ENCODE results near the gene EFCAB7.
"Not testable (repeated sequence)": the region's sequence is repeated elsewhere in the genome, so short reads cannot be mapped to it uniquely, and the experiment has no call there.

Gene EFCAB7

DNA sequence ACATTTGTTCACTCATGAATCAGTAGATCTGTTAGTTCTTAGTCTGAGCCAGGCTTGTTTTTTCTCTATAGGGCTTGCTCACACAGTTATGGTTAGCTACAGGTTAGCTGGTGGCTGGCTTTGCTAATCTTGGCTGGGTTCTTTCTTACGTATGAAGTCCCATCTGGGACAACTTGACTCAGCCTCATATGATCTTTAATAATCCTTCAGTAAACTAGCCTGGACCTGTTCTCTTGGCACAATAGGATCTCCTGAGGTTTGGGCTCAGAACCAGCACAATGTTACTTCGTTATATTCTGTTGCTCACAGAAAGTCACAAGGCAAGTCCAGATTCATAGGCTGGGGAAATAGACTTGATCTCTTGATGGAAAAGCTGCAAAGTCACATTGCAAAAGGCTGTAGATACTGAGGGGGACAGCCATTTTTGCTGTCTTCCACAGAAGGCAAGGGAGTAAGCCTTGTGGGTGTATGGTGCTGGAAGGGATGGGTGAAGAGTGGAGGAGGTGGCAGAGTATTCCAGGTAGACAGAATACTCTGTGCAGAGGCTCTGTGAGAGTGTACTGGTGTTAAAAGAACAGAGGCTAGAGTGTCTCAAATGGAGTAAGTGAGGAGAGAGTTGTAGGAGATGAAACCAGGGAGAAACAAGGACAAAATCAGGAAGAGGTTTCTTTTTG is 24.4 kb downstream of the EFCAB7 start:
- no peak for FAIRE-seq

DNA sequence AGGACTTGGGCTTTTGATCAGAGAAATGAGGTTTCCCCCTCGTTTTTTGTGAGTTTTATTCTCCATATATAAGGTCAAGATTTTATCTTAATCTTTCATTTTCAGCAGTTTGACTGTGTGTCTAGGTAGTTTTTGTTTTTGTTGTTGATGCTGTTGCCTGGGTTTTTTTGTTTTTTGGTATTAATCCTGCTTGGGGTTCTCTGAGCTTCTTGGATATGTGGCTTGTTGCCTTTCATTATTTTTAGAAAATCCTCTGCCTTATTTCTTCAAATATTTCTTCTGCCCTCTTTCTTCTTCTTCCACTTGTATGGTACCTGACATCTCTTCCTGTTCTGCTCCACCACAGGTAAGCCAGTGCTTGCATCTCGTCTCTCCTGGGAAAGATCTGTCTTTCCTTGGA is 25.0 kb downstream of the EFCAB7 start:
- no peak for FAIRE-seq
- DNase-seq (ENCODE audit: extremely low spot score, insufficient read length, low read depth): no peak

More for the DNA sequence above, 24.4 kb downstream of the EFCAB7 start:
- DNase-seq (ENCODE audit: extremely low spot score, insufficient read length, low read depth): no peak

DNA sequence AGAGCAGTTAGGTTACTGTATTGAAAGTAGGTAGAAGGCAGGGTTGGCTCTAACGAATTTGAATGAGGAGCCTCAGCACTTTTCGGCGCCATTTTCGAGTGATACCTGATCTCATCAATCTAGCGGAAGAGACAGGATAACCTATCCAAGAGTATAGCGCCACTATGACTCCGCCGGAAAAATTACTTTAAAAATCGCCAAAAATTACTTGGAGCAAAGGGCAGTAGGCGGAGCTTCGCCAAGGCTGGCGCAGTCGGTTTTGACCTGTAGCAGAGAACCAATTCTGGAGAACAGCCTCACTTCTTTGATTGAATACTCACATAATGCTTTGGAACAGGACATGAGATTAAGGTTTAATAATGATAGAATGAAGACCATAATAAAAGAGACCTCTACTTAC is 25.6 kb downstream of the EFCAB7 start:
- DNase-seq (ENCODE audit: extremely low spot score, insufficient read length, low read depth) (no peak), FAIRE-seq (no peak)

DNA sequence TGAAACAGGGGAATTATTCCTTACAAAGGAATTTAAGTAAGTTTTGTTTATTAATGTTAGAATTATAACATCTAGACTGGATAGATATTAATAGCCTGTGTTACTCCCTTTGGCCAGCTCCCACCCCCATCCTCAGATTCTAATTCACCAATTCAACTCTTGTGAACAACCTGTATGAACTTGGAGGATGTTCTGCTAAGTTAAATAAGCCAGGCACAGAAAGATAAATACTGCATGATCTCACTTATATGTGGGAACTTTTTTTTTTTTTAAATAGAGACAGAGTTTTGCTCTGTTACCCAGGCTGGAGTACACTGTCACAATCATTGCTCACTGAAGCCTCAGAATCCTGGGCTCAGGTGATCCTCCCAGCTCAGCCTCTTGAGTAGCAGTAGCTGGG is 32.2 kb downstream of the EFCAB7 start:
- FAIRE-seq: no peak

DNA sequence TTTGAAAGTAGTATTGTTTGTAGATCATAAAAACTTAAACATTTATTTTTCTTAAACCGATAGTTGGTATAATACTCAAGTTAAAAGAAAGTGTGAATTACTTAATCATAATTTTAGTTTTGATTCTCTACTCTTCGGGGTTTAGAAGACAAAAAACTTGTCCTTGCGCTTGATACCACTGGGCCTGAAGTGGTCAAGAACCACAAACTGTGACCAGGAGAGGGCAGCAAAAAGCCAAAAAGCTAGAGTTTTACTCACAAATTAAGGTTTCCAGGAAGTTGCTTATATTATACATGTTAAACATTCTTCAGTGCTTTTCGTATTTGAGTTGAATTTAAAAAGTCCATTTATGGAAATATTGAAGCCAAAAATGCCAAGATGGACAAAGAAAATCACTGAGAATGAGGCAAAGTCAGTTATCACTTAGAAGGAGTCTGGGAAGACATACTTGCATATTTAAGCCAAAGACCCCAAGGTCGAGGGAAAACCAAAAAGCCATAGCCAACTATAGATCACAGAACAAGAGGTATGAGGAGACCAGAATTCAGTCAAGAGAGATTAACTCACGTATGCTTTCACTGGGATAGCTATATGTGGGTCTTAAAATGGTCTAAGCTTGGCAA is 34.2 kb downstream of the EFCAB7 start:
- FAIRE-seq: peak; percentile 49
- no peak for DNase-seq (ENCODE audit: extremely low spot score, insufficient read length, low read depth)

More for the DNA sequence above, 32.2 kb downstream of the EFCAB7 start:
- DNase-seq (ENCODE audit: extremely low spot score, insufficient read length, low read depth): no peak

DNA sequence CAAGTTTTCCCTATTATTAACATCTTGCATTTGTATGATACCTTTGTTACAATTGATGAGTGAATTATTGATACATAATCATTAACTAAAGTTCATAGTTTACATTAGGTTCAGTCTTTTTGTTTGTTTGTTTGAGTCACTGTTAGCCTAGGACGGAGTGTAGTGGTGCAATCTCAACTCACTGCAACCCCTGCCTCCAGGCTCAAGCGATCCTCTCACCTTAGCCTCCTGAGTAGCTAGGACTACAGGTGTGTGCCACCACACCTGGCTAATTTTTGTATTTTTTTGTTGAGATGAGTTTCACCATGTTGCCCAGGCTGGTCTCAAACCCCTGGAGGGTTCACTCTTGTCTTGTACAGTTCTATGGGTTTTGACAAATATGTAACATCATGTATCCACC is 36.0 kb downstream of the EFCAB7 start:
- no peak for FAIRE-seq
- DNase-seq (ENCODE audit: extremely low spot score, insufficient read length, low read depth): no peak

DNA sequence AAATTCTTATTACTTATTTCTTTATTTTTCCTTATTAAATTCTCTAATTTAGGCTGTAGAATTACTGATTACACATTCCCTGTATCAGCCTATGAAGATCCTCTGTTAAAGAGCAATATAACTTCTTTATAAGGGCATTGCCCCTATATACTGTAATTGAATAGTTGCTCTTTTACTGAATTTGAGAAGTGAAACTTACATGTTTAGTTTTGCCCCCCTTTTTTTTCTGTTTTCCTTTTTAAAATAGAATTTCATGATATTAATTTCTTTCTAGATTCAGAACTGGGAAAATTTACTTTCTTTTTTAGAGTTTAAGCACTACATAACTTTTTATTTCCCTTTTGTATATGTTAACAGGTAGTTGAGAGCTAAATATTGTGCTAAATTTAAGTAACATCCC is 40.4 kb downstream of the EFCAB7 start:
- FAIRE-seq: no peak
- no peak for DNase-seq (ENCODE audit: extremely low spot score, insufficient read length, low read depth)

DNA sequence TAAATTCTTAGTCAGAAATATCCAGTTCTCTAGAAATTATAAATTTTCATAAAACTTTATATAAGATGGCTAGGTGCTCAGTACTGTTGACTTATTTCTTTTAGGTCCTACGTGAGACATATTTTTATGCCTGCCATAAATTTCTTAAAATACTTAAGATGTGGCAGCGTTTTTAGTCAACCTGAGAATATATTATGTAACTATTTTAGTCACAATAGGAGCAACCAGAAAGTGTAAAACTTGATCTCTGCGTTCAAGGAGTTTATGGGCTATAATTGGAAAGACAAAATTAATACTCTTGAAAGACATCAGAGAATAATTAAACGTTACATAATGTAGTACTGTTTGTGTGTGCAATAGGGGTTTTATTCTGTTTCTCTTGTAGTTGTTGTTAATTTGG is 45.7 kb downstream of the EFCAB7 start:
- FAIRE-seq (no peak), DNase-seq (ENCODE audit: extremely low spot score, insufficient read length, low read depth) (no peak)

DNA sequence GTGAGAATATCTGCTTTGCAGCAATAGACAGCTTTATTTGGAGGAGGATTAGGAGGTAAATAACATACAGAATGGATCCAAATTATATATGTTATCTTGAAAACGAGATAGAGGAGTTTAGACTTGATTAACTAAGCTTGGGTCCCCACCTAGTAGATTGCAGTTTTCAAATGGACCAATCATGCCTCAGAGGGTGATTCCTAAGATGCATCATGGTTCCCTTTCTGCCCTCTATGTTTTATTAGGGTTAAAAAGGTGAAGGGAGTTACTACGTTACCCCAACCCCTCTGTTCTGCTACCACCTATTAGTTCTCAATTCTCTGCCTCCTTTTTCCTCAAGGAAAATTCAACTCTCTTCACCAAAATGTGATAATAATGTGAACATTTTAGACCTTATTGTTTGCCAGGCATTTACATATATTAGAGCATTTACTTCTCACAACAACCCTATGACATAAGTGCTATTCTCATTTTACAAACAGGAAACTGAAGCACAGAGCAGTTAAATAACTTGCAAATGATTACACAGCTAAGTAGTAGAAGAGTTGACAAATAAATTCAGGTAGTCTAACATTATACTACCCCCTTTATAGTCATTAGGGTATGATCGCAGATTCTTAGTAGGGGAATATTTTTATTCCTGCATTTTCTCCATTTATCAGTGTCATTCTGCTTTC is 46.5 kb downstream of the EFCAB7 start:
- DNase-seq (ENCODE audit: extremely low spot score, insufficient read length, low read depth) (no peak), FAIRE-seq (peak; percentile 45)

DNA sequence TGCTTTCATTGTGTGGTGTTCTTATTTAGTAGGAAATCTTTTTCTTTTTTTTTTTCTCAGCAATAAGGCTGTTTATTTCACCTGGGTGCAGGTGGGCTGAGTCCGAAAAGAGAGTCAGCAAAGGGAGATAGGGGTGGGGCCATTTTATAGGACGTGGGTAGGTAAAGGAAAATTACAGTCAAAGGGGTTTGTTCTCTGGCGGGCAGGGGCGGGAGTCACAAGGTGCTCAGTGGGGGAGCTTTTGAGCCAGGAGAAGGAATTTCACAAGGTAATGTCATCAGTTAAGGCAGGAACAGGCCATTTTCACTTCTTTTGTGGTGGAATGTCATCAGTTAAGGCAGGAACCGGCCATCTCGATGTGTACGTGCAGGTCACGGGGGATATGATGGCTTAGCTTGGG is 49.4 kb downstream of the EFCAB7 start:
- FAIRE-seq; DNase-seq (ENCODE audit: extremely low spot score, insufficient read length, low read depth): not testable (repeated sequence)

DNA sequence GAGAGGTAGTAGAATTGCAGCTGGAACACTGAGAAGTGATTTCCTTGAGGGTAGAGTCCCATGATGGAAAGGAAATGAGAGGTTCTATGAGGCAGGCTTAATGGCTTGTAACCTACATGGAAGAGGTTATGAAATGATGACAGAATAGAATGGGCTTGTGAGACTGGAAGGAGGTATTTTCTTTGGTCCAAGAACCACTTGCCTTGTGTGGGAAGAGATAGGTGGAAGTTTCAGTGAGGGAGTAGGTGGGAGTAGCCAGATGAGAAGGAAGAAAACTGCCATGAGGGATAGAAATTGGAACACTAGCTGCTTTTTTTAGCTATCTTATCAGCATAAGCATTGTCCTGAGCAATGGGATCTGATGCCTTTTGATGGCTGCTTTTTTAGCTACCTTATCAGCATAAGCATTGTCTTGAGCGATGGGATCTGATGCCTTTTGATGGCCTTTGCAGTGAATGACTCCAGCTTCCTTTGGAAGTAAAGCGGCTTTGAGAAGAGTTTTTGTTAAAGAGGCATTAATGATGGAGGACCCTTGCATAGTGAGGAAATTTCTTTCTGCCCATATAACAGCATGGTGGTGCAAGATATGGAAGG is 51.0 kb downstream of the EFCAB7 start:
- DNase-seq (ENCODE audit: extremely low spot score, insufficient read length, low read depth); FAIRE-seq: not testable (repeated sequence)

DNA sequence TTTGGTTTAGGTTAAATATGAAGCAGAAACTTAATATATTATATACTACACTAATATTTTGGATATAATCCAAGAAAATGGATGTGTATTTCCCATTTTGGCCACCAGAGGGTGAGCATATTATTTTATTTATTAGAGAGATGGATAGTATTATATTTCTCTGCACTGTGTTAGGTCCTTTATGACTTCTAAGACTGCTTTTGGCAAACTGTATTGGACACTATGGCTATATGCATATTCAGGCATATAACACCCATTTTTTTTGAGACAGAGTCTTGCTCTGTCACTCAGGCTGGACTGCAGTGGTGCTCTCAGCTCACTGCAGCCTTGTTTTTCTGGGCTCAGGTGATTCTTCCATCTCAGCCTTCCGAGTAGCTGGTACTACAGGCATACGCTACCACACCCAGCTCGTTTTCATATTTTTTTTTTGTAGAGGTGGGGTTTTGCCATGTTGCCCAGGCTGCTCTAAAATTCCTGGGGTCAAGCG is 52.1 kb downstream of the EFCAB7 start:
- FAIRE-seq (no peak), DNase-seq (ENCODE audit: extremely low spot score, insufficient read length, low read depth) (no peak)

DNA sequence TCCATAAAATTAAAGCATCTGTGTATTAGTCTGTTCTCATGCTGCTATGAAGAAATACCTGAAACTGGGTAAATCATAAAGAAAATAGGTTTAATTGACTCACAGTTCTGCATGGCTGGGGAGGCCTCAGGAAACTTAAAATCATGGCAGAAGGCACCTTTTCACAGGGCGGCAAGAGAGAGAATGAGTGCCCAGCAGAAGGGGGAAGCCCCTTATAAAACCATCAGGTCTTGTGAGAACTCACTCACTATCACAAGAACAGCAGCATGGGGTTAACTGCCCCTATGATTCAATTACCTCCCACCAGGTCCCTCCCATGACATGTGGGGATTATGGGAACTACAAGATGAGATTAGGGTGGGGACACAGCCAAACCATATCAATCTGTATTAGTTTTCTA is 63.0 kb downstream of the EFCAB7 start:
- not testable (repeated sequence) for FAIRE-seq; DNase-seq (ENCODE audit: extremely low spot score, insufficient read length, low read depth)

DNA sequence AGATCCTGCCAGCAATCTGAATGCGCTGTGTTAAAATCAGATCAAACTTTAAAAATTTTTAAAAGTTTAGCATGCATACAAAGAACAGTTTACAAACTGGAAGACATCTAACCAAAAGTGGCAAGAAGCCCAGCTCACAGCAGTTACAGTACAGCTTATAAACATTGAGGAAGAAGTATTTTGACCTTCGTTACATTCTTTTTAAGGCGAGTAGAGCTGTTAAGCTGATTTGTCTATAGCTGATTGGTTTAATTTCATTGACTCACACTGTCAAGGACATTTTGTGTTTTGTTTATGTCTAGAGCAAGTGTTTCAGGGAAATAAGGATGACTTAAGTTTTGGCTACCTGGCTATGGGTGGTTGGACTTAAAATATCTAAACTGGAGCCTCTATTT is 66.8 kb downstream of the EFCAB7 start:
- FAIRE-seq (no peak), DNase-seq (ENCODE audit: extremely low spot score, insufficient read length, low read depth) (no peak)

DNA sequence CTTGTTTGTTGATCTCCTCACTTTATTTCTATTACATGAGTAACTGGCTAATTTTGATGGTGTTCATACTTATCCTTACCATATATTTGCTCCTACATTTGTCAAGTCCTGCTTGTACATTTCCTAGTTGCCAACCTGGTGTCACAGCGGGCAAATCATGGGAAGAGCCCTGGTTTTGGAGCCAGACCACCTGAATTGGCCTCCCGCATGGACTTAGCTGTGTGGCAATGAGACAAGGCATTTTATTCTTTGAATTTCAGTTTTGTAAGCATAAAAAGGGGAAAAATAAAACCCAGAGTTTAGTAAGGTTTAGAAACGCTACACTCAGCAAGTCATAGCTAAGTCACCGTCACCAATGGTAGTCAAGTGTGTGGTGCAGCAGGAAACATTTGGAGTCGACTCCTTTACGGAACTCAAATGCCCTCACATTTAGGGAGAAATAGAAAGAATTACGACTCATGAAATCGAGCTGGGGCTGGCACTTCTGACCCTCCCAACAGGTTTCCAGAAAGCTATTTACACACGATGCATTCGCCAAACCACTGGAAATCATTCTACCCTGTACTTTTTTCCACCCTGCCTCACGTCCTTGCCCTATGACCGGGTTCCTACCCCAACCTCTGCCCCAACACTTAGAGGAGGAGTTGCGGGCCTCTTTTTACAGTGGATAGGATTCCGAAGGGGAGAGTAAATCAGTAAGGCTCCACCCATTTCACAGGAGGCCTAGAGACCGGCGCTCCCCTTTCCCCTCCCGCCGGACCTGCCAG is 69.4 kb downstream of the EFCAB7 start:
- no peak for FAIRE-seq
- DNase-seq (ENCODE audit: extremely low spot score, insufficient read length, low read depth): no peak

DNA sequence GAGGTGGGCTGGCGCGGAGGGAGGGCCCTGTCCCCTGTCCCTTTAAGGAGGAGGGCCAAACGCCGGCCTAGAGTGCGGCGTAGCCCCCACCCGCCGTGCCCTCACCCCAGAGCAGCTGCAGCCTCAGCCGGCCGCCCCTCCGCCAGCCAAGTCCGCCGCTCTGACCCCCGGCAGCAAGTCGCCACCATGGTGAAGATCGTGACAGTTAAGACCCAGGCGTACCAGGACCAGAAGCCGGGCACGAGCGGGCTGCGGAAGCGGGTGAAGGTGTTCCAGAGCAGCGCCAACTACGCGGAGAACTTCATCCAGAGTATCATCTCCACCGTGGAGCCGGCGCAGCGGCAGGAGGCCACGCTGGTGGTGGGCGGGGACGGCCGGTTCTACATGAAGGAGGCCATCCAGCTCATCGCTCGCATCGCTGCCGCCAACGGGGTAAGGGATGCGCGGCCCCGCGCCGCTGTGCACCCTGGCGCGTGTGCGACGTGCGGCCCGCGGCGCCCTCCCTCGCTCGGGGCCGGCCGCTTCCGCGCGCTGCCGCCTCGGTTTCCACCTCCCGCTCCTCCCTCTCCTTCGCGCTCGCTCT is 70.1 kb downstream of the EFCAB7 start, which contains the start of gene PGM1:
Gene PGM1 (plus strand): TSS at position 109 of the 583 bp plus-strand sequence. CDS start 78 bp downstream, at position 187.
- DNase-seq (ENCODE audit: extremely low spot score, insufficient read length, low read depth) (peak; percentile 57), FAIRE-seq (peak; percentile 55)

DNA sequence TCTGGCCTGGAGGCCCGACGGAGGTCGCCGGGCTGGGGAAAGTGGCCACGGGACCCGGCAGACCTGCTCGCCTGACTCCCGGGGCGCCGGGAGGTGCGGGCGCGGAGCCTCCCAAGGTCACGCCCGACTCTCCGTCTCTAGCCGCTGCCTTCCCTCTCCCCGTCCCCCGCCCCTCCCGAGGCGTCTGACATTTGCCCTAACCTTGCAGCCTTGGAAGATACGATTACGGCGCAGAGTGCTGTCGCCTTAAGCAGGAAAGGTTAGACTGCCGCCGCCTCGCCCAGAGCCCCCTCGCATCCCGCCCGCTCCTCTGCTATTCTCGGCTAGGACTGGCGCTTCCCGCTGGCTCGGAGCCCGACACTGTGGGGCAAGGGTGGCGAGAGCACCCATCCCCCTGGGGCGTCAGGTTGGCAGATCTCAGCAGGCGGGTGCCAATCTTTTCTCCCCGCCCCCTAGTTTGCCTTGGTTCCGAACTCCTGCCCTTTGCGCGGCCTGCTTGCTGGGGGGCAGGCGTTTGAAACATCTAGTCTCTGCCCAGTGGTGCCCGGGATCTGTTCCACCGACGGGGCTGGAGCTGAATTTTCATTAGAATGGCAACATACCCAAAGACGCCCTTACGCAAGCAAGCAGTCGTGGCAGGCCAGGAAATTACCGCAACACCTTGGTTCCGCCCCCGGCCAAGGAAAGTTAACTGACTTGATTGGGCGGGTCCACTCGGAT is 70.7 kb downstream of the EFCAB7 start:
- peak; percentile 67 for FAIRE-seq
- DNase-seq (ENCODE audit: extremely low spot score, insufficient read length, low read depth): peak; percentile 11

DNA sequence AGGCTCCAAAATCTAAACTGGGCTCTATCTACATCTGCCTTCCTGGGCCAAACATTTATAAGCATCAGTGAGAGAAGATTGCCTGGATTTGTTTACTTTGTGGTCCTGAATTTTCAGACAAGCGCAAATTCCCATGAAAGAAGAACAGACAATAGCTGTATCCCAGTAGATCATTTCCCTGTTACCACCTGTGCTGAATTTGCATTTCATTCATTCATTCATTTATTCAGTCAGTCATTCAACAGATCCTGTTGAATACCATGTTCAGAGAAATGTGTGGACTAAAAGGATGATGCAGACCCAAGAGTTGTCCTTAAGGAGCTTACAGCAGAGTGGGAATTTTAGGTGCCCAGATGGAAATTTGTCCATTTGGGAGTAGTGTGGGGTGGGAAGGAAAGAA is 72.1 kb downstream of the EFCAB7 start:
- FAIRE-seq: no peak
- DNase-seq (ENCODE audit: extremely low spot score, insufficient read length, low read depth): no peak

DNA sequence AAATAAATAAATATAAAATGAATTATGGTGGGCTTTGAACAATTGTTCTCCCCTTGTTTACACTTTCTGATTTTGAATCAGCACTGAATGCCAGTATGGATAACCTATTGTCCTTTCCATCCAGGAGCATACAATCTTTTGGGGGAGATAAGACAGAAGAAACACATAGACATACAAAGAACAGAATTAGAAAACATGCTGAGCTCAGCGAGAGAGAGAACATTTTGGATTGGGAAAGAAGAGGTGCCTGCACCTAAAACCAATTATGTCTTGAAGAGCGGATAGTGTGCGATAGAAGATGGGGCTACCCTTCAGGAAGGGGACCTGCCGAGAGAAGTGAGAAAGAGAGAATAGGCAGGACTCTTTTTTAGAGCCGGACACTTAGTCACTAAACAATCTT is 76.5 kb downstream of the EFCAB7 start:
- FAIRE-seq (no peak), DNase-seq (ENCODE audit: extremely low spot score, insufficient read length, low read depth) (no peak)

Measured in GM18507 (cell line).